ENCODE data around the gene NR3C2.

The NR3C2 gene

DNA sequence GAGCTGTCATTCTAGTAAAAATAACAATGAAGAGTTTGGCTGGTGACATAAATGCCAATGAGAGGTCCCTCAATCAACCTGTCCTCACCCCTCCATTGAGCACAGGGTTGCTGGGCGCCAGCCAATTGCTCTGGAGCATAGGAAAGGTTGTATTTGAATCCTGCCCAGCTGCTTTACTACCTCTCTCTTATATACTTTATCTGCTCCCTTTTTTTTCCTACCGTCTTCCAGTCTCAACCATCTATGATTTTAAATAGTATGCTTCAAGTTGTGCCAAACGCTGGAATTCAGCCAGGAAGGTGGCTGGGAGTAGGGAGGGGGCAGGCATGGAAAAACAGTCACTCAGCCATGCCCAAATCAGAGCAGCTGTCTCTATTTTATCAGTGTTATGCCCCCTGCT is 153.8 kb downstream of the NR3C2 start:
- H3K9me3 ChIP-seq (ENCODE audit: low read depth, low read length): no peaks in the 10 kb centered on the region
- H3K27ac ChIP-seq: no peak overlapping the region
- DNase-seq (ENCODE audit: low read depth, low spot score): no peak
- no peak for TF ChIP-seq EZH2 (IDR thresholded peaks at IDR 0.05)
- no peak for TF ChIP-seq FOXP2 (optimal IDR thresholded peaks at IDR 0.05; ENCODE audit: control extremely low read depth, extremely low read length, insufficient read depth)
- no peak for TF ChIP-seq POLR2AphosphoS5 (IDR thresholded peaks at IDR 0.05; ENCODE audit: borderline replicate concordance, low read depth, low read length)
- no peak overlapping the region for H3K9ac ChIP-seq (ENCODE audit: insufficient read length)
- no peak overlapping the region for H3K4me3 ChIP-seq
- no peaks in the 10 kb centered on the region for H3K36me3 ChIP-seq (ENCODE audit: insufficient read depth, low read length)

DNA sequence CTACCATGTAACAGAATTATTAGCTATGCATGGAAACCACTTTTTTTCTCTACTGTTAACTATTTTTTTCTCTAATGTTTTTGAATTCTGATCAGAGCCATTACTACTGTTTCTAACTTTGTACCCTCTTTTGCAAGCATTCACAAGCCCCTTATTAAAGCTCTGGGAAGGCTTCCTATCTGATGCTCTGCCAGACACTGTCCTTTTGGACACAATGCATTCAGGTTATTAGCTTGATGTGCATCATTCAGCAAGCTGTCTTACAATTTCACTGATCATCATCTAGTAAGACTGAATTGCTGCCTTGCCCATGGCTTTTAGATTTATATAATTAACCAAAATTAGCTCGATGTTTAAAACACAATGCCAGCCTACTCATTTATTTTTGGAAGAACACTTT is 155.1 kb downstream of the NR3C2 start:
- no peaks in the 10 kb centered on the region for H3K36me3 ChIP-seq (ENCODE audit: insufficient read depth, low read length)
- DNase-seq (ENCODE audit: low read depth, low spot score): no peak
- TF ChIP-seq EZH2 (IDR thresholded peaks at IDR 0.05) (no peak), FOXP2 (optimal IDR thresholded peaks at IDR 0.05; ENCODE audit: control extremely low read depth, extremely low read length, insufficient read depth) (no peak), POLR2AphosphoS5 (IDR thresholded peaks at IDR 0.05; ENCODE audit: borderline replicate concordance, low read depth, low read length) (no peak)
- H3K9ac ChIP-seq (ENCODE audit: insufficient read length): no peak overlapping the region
- no peak overlapping the region for H3K4me3 ChIP-seq
- H3K27ac ChIP-seq: peak overlapping the region; percentile 47; the same call in 1 of the 2 replicates
- H3K9me3 ChIP-seq (ENCODE audit: low read depth, low read length): no peaks in the 10 kb centered on the region

DNA sequence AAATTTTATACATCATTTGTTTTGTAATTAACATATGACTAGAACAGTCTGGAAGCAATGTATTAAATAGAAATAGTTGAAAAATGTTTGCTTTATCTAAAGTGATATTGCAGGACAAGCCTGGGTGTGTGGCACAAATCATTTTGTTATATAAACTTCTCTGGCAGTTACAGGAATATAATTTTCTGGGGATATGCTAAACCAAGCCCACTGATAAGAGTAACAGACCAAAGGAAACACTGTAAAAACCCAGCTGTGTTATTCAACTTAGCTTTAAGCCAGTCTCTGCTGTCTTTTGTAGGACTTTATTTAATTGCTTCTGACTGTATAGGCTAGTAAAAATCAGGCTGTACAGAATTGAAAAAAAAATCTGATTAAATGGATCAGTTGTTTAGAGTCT is 156.2 kb downstream of the NR3C2 start:
- DNase-seq (ENCODE audit: low read depth, low spot score): no peak
- Histone ChIP-seq H3K4me3 (peak overlapping the region; percentile 9; the same call in 1 of the 2 replicates), H3K27ac (peak overlapping the region; percentile 47; the same call in 1 of the 2 replicates), H3K9ac (ENCODE audit: insufficient read length) (no peak overlapping the region), H3K9me3 (ENCODE audit: low read depth, low read length) (no peaks in the 10 kb centered on the region), H3K36me3 (ENCODE audit: insufficient read depth, low read length) (no peaks in the 10 kb centered on the region)
- TF ChIP-seq FOXP2 (optimal IDR thresholded peaks at IDR 0.05; ENCODE audit: control extremely low read depth, extremely low read length, insufficient read depth) (no peak), POLR2AphosphoS5 (IDR thresholded peaks at IDR 0.05; ENCODE audit: borderline replicate concordance, low read depth, low read length) (no peak), EZH2 (IDR thresholded peaks at IDR 0.05) (no peak)

GRCh38 chr4:148283665-148284064 is 158.5 kb downstream of the NR3C2 start:
- Histone ChIP-seq H3K9me3 (ENCODE audit: low read depth, low read length) (no peaks in the 10 kb centered on the region), H3K4me3 (no peak overlapping the region), H3K36me3 (ENCODE audit: insufficient read depth, low read length) (no peaks in the 10 kb centered on the region), H3K27ac (no peak overlapping the region), H3K9ac (ENCODE audit: insufficient read length) (no peak overlapping the region)
- DNase-seq (ENCODE audit: low read depth, low spot score): no peak
- TF ChIP-seq FOXP2 (optimal IDR thresholded peaks at IDR 0.05; ENCODE audit: control extremely low read depth, extremely low read length, insufficient read depth) (no peak), POLR2AphosphoS5 (IDR thresholded peaks at IDR 0.05; ENCODE audit: borderline replicate concordance, low read depth, low read length) (no peak), EZH2 (IDR thresholded peaks at IDR 0.05) (no peak)

GRCh38 chr4:148278310-148278709 is 163.9 kb downstream of the NR3C2 start:
- Histone ChIP-seq H3K36me3 (ENCODE audit: insufficient read depth, low read length) (no peaks in the 10 kb centered on the region), H3K4me3 (no peak overlapping the region), H3K9ac (ENCODE audit: insufficient read length) (no peak overlapping the region), H3K27ac (no peak overlapping the region), H3K9me3 (ENCODE audit: low read depth, low read length) (no peaks in the 10 kb centered on the region)
- no peak for TF ChIP-seq FOXP2 (optimal IDR thresholded peaks at IDR 0.05; ENCODE audit: control extremely low read depth, extremely low read length, insufficient read depth)
- TF ChIP-seq EZH2 (IDR thresholded peaks at IDR 0.05): no peak
- no peak for TF ChIP-seq POLR2AphosphoS5 (IDR thresholded peaks at IDR 0.05; ENCODE audit: borderline replicate concordance, low read depth, low read length)
- no peak for DNase-seq (ENCODE audit: low read depth, low spot score)

DNA sequence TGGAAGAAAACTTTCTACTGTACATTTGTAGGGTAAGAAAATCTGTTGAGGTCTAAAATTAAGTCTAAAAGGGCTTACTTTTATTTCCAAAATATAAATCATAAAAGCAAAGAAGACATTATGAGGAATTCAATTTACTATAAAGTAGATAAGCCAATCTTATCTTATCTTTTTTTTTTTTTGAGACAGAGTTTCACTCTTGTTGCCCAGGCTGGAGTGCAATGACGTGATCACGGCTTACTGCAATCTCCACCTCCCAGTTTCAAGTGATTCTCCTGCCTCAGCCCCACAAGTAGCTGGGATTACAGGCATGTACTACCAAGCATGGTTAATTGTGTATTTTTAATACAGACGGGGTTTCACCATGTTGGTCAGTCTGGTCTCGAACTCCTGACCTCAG is 166.9 kb downstream of the NR3C2 start:
- Histone ChIP-seq H3K9ac (ENCODE audit: insufficient read length) (no peak overlapping the region), H3K9me3 (ENCODE audit: low read depth, low read length) (no peaks in the 10 kb centered on the region), H3K36me3 (ENCODE audit: insufficient read depth, low read length) (no peaks in the 10 kb centered on the region), H3K27ac (no peak overlapping the region), H3K4me3 (no peak overlapping the region)
- TF ChIP-seq FOXP2 (optimal IDR thresholded peaks at IDR 0.05; ENCODE audit: control extremely low read depth, extremely low read length, insufficient read depth): no peak
- no peak for DNase-seq (ENCODE audit: low read depth, low spot score)

- Histone ChIP-seq H3K36me3 (ENCODE audit: insufficient read depth, low read length) (no peaks in the 10 kb centered on the region), H3K4me3 (peak overlapping the region; percentile 34; the same call in 1 of the 2 replicates), H3K9me3 (ENCODE audit: low read depth, low read length) (no peaks in the 10 kb centered on the region), H3K9ac (ENCODE audit: insufficient read length) (peak overlapping the region; percentile 14), H3K27ac (no peak overlapping the region)
- no peak for DNase-seq (ENCODE audit: low read depth, low spot score)
- TF ChIP-seq FOXP2 (optimal IDR thresholded peaks at IDR 0.05; ENCODE audit: control extremely low read depth, extremely low read length, insufficient read depth) (no peak), EZH2 (IDR thresholded peaks at IDR 0.05) (no peak), POLR2AphosphoS5 (IDR thresholded peaks at IDR 0.05; ENCODE audit: borderline replicate concordance, low read depth, low read length) (no peak)
Measured at GRCh38 chr4:148273501-148273986, 168.7 kb downstream of the NR3C2 start.

DNA sequence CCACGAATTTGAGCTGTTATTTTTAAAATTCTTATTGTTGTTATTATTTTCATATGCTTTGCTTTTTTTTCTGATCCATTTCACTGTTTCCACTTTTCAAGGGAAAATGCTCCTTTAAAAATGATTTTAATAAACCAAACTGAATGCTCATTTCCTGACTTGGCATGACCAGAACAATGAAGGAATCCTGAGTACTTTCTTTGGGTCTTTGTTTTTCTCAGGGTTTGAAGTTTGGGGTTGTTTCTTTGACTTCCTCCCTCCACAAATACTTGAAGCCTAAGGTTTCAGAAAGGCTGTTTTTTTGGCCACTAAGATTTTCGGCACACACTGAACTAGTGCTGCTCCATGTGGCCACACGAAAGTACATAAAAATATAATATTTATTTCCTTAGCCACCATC is 171.0 kb downstream of the NR3C2 start:
- DNase-seq (ENCODE audit: low read depth, low spot score): no peak
- TF ChIP-seq POLR2AphosphoS5 (IDR thresholded peaks at IDR 0.05; ENCODE audit: borderline replicate concordance, low read depth, low read length) (no peak), FOXP2 (optimal IDR thresholded peaks at IDR 0.05; ENCODE audit: control extremely low read depth, extremely low read length, insufficient read depth) (no peak), EZH2 (IDR thresholded peaks at IDR 0.05) (no peak)
- Histone ChIP-seq H3K4me3 (no peak overlapping the region), H3K9ac (ENCODE audit: insufficient read length) (no peak overlapping the region), H3K36me3 (ENCODE audit: insufficient read depth, low read length) (no peaks in the 10 kb centered on the region), H3K27ac (no peak overlapping the region), H3K9me3 (ENCODE audit: low read depth, low read length) (no peaks in the 10 kb centered on the region)

DNA sequence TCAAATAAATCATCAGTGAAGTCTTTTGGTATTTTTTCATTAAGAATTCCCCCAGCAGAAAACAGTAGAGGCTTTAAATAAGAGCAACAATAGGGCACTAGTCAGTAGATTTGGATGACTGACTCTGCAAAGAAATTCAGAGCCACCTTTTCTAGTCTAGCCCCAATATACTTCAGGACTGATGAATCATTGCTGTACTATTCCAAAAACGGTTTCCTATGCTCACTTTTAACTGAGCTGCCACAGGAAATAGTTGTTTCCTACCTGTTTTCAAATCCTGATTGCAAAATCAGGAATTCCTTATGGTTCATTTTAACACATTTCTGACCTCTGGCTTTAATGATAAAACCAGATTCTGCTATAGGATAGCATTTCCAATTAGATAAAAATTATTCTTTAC is 171.6 kb downstream of the NR3C2 start:
- TF ChIP-seq FOXP2 (optimal IDR thresholded peaks at IDR 0.05; ENCODE audit: control extremely low read depth, extremely low read length, insufficient read depth) (no peak), EZH2 (IDR thresholded peaks at IDR 0.05) (no peak), POLR2AphosphoS5 (IDR thresholded peaks at IDR 0.05; ENCODE audit: borderline replicate concordance, low read depth, low read length) (no peak)
- no peak for DNase-seq (ENCODE audit: low read depth, low spot score)

More for the DNA sequence above, 171.6 kb downstream of the NR3C2 start:
- Histone ChIP-seq H3K4me3 (no peak overlapping the region), H3K27ac (no peak overlapping the region), H3K9ac (ENCODE audit: insufficient read length) (no peak overlapping the region), H3K36me3 (ENCODE audit: insufficient read depth, low read length) (no peaks in the 10 kb centered on the region), H3K9me3 (ENCODE audit: low read depth, low read length) (no peaks in the 10 kb centered on the region)
